ENCODE results near the gene PEX7.

- TF ChIP-seq CTCF (IDR thresholded peaks at IDR 0.05; ENCODE audit: low read depth, low read length, poor library complexity, severe bottlenecking) (no peak), EZH2phosphoT487 (IDR thresholded peaks at IDR 0.05; ENCODE audit: borderline replicate concordance, low read length) (no peak)
Measured at GRCh38 chr6:136945711-136946121, 123.3 kb downstream of the PEX7 start.
